Non-pigmented ciliary epithelial cell (primary cell): ENCODE results near the gene GBP3.
"Not testable (repeated sequence)": the region's sequence is repeated elsewhere in the genome, so short reads cannot be mapped to it uniquely, and the experiment has no call there.

Source experiments
- DNase-seq: peaks from one replicate; pipeline ENCODE4 v3.0.0-alpha.2; 2010; ENCODE audit warnings: low read depth

GBP3 gene

GRCh38 chr1:89041119-89041641, 18.5 kb upstream of the GBP3 start:
- peak; percentile 60 for DNase-seq

- no peak for DNase-seq
Measured at GRCh38 chr1:89040315-89040626, 17.6 kb upstream of the GBP3 start.

- DNase-seq = no peak
Measured at GRCh38 chr1:89037186-89037585, 14.5 kb upstream of the GBP3 start.

GRCh38 chr1:89035080-89035479, 12.4 kb upstream of the GBP3 start:
- DNase-seq = no peak

- DNase-seq = not testable (repeated sequence)
Measured at GRCh38 chr1:89034004-89034403, 11.3 kb upstream of the GBP3 start.

GRCh38 chr1:89029051-89029450, 6.4 kb upstream of the GBP3 start:
- DNase-seq = not testable (repeated sequence)

GRCh38 chr1:89025928-89026327, 3.3 kb upstream of the GBP3 start:
- DNase-seq = no peak

GRCh38 chr1:89023026-89023425, 360 bp upstream of the GBP3 start:
- no peak for DNase-seq

- not testable (repeated sequence) for DNase-seq
Measured at GRCh38 chr1:89018318-89018717, 4.3 kb downstream of the GBP3 start.

- DNase-seq = no peak
Measured at GRCh38 chr1:89008511-89008910, 14.2 kb downstream of the GBP3 start.

GRCh38 chr1:89005286-89006151, 17.1 kb downstream of the GBP3 start:
- no peak for DNase-seq

- not testable (repeated sequence) for DNase-seq
Measured at GRCh38 chr1:89002176-89002575, 20.5 kb downstream of the GBP3 start.

GRCh38 chr1:89001510-89001909, 21.2 kb downstream of the GBP3 start:
- no peak for DNase-seq

GRCh38 chr1:88998716-88999115, 23.9 kb downstream of the GBP3 start:
- DNase-seq = no peak

- no peak for DNase-seq
Measured at GRCh38 chr1:88990426-88990825, 32.2 kb downstream of the GBP3 start.

- DNase-seq = no peak
Measured at GRCh38 chr1:88985692-88986091, 37.0 kb downstream of the GBP3 start.

- peak; percentile 83 for DNase-seq
Measured at GRCh38 chr1:88985032-88985431, 37.6 kb downstream of the GBP3 start.

- no peak for DNase-seq
Measured at GRCh38 chr1:88984569-88984968, 38.1 kb downstream of the GBP3 start.

- no peak for DNase-seq
Measured at GRCh38 chr1:88983791-88984559, 38.7 kb downstream of the GBP3 start.

- no peak for DNase-seq
Measured at GRCh38 chr1:88982055-88982454, 40.6 kb downstream of the GBP3 start.

- not testable (repeated sequence) for DNase-seq
Measured at GRCh38 chr1:88981506-88981905, 41.2 kb downstream of the GBP3 start.

- DNase-seq = no peak
Measured at GRCh38 chr1:88980870-88981269, 41.8 kb downstream of the GBP3 start.

GRCh38 chr1:88979749-88980116, 42.9 kb downstream of the GBP3 start:
- DNase-seq = no peak
